ENCODE data around the gene AFG1L.

GRCh38 chr6:108323710-108324466, 29.0 kb downstream of the AFG1L start:
- no peak for TF ChIP-seq CTCF (IDR thresholded peaks at IDR 0.05)
- no peak for TF ChIP-seq POLR2A (IDR thresholded peaks at IDR 0.05)
- no peak for TF ChIP-seq POLR2AphosphoS5 (IDR thresholded peaks at IDR 0.05; ENCODE audit: insufficient read depth in 1 of 2, low read depth in 1 of 2)
